GOT3 (cell line): Measurements from ENCODE around the gene AVPR2.

Experiments
- DNase-seq: peaks from one replicate; lab custom pipeline; 2025; ENCODE audit warnings: mixed read lengths; lab: John Stamatoyannopoulos, UW

The AVPR2 gene

DNA sequence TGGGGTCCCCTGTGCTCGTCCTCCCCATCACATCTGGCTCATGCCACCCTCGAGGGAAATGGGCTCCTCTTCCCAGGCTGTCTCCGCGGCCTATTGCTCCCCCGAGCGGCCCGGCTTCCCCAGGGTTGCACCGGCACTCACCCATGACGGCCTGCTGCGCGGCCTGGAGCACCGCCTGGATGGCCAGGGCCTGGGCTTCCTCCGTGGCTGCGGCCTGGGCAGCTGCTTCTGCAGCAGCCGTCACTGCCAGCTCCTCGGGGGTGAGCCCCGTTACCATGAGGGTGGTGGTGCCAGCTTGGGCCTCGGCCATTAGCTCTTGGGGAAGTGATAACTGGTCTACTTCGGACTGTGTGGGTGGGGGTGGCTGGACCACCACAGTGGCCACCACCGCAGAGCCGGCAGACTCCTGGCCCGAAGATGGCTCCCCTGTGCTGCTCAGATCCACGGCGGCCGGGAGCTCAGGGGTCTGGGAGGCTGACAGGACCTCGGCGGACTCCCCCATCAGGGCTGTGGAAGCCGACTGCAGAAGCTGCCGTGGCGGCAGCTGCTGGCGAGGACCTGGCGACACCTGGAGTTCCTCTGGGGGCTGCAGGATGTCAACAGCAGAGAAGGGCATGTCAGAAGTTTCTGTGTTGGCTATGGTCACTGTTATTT is 48.0 kb downstream of the AVPR2 start:
- DNase-seq, result no peak

DNA sequence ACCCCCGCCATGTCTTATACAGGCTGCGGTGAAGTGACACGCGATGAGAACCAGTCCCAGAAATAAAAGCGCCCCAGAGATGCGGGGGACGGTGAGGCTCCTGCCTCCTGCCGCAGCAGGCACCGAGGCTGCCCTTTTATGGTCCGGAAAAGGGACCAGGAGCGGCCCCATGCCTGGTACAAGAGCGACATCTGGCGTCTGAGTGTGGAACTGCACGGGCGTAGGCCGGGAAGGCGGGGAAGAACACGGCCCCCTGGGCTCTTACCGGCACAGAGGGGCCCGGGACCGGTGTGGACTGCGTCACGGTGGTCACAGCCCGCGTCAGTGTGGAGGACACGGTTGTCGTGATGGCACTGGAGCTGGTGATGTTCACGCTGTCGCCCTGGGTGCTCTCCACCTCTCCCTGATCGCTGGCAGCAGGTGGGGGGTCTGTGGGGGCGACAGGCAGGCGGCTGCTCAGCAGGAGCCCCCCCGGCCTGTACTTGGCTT is 48.9 kb downstream of the AVPR2 start:
- no peak for DNase-seq

DNA sequence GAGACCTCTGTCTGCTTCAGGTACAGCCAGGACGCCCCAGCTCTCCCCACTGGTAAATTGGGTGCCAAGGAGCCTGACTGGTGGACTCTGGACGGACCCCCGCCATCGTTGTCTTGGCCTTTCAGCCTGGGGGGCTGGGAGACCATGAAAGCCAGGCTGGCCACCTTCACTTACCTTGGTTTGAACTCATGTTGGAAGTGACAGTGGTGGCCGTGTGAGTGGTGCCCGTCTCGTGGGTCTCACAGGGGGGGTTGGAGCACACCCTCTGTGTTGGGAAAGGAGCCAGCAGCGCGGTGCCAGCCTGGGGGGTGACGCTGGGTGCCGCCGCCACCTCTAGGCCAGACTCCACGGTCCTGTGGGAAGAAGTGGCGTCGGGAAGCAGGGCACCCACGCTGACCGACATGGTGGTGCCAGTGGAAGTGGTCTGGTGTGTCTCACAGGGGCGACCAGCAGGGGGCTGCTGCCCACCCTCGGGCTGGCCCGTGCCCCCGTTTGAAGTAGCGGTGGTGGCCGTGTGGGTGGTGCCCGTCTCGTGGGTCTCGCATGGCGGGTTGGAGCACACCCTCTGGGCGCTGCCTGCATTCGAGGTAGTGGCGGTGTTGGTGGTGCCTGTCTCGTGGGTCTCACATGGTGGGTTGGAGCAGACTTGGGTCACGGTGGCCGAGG is 49.6 kb downstream of the AVPR2 start:
- DNase-seq, result no peak

DNA sequence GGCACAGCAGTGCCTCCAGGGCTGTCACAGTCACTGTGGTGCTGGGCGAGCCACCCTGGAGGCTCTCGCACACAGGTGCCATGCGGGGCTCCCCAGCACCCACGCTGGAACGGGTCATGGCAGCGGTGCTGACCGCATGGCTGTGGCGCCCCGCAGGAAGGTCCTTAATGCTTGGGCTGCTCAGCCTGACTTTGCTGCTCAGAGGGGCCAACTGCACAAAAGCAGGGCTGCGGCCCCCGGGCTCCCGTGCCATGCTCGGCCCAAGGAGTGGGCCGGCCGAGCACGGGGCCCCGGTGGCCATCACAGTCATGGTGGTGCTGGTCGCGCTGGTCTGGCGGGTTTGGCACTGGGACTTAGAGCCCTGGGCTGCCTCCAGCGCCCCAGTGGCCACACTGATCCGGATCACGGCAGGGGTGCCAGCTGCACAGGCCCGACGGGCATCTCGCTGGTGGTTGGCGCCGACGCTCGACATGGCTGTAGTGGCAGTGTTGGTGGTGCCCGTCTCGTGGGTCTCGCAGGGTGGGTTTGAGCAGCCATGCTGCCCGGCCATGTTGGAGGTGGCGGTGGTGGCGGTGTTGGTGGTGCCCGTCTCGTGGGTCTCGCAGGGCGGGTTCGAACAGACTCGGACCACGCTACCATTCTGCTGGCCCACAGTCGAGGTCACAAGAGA is 50.2 kb downstream of the AVPR2 start:
- no peak for DNase-seq

DNA sequence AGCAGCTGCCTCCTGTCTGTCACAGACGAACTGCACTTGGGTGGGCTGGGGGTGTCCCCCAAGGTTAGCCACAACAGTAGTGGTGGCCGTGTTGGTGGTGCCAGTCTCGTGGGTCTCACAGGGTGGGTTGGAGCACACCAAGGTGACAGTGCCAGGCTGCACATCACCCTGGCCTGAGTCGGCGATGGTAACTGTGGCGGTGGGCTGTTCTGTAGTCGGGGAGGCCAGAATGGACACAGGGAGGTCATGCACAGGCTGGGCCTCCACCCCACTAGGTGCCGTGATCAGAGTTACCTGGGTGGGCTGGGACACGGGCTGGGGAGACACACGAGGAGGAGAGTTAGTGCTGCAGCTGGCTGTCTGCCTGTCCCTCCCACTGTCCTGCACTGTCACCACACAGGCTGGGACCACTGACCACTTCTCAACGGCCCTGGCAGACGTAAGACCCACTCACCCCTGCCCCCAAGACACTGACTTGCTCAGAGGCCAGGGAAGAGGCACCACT is 50.8 kb downstream of the AVPR2 start:
- no peak for DNase-seq

DNA sequence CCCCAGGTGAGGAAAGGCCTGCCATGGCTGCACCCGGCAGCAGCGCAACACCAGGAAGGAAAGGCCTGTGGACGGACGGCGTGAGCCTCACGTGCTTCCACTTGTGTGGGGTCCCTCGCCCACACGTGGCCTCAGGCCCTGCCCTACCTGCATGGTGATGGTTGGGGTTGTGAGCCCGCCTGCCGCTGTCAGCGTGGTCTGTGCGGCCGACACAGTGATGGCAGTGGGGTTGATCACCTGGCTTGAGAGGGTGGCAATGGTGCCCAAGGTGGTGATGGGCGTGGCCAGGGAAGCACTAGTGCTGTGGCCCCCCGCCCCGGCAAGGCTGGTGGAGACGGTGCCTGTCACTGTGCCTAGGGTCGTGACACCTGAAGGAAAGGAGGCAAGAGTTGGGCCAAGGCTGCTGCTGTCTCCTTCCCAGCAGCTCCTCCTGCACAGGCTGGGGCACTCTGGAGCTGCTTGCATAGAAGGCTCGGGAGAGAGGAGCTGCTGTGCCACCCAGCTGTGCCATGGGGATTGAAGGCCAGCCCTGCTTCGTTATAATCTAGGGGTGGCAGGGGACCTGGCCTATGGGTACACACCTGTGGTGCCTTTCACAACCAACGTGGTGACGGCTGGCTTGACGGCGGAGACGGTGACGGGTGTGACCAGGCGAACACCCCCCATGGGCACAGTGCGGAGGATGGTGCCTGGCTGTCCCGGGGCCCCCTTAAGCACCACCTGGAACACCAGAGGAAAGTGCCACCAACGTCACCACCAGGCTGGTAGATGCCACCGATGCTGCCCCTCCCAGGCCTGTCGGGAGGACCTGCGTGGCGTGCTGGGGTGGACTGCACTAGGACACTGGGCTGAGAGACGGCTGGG is 51.8 kb downstream of the AVPR2 start:
- no peak for DNase-seq
